ENCODE results near the gene JADE2.

Gene JADE2

DNA sequence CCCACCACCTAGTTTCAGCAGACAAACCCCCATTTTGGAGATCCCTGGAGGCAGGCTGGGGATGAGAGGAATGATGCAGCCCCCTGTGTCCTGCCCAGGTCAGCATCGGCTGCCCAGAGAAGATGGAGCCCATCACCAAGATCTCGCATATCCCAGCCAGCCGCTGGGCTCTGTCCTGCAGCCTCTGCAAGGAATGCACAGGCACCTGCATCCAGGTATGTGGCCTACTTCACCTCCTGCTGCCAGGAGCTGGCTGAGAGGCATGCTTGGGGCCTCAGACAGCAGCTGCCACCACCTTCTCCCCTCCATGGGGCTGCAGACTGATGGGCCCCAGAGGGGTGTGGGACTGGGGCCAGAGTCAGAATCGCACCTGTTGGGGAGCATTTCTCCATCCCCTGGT is 38.9 kb downstream of the JADE2 start:
- Mint-ChIP-seq H3K9me3 (no peaks in the 10 kb centered on the region), H3K27me3 (no peaks in the 10 kb centered on the region), H3K4me1 (peaks cover 37% of the 10 kb centered on the region), H3K27ac (no peak overlapping the region), H3K36me3 (peaks cover 81% of the 10 kb centered on the region), H3K4me3 (no peak overlapping the region)
- no peak for ATAC-seq

DNA sequence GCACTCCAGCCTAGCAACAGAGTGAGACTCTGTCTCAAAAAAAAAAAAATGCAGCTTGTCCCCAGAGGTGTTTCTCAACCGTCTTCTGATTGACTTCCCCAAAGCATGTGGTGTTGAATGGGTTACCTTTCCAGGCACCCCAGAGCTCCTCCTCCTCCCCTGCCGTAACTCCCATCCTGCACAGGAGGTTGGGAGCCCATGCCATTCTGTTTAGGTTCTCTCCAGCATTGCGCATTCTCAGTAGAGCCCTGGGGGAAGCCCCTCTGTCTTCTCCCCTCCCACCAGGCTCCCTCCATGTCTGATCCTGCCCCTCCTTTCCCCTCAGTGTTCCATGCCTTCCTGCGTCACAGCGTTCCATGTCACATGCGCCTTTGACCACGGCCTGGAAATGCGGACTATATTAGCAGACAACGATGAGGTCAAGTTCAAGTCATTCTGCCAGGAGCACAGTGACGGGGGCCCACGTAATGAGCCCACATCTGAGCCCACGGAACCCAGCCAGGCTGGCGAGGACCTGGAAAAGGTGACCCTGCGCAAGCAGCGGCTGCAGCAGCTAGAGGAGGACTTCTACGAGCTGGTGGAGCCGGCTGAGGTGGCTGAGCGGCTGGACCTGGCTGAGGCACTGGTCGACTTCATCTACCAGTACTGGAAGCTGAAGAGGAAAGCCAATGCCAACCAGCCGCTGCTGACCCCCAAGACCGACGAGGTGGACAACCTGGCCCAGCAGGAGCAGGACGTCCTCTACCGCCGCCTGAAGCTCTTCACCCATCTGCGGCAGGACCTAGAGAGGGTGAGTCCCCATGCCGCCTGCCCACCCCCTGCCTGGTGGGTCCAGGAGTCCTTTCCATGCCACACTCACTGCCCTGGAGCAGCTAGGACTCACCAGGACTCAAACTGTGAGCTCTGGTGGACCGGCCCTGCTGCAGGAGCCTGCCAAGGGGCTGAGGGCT is 40.6 kb downstream of the JADE2 start:
- Mint-ChIP-seq H3K4me3 (no peak overlapping the region), H3K4me1 (peaks cover 39% of the 10 kb centered on the region), H3K36me3 (peaks cover 80% of the 10 kb centered on the region), H3K27me3 (no peaks in the 10 kb centered on the region), H3K9me3 (no peaks in the 10 kb centered on the region), H3K27ac (peak overlapping the region; percentile 70)
- ATAC-seq: no peak

DNA sequence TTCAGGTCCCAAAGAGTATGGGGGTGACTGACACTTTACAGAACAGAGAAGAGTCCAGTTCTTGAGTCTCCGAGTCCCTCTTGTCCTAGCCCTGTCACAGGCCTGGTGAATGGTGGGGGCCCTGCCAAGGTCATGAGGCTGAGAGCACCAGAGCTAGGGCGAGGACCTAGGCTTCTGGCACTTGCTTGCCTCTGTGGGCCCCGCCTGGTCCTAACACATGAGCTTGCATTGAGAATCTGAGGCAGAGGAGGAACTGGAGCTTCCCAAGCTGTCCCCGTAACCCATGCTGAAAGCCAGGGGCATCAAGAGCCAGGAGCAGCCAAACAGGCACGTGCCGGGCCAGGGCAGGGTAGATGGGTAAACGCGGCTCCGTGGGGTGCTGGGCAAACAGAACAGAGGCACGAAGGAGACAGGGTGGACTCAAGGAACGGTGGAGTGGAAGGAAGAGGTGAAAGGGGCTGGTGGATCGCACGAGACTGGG is 41.3 kb downstream of the JADE2 start:
- Mint-ChIP-seq H3K27ac (peak overlapping the region; percentile 62), H3K27me3 (no peaks in the 10 kb centered on the region), H3K4me1 (peaks cover 39% of the 10 kb centered on the region), H3K9me3 (no peaks in the 10 kb centered on the region), H3K4me3 (peak overlapping the region; percentile 31), H3K36me3 (peaks cover 78% of the 10 kb centered on the region)
- ATAC-seq: no peak

DNA sequence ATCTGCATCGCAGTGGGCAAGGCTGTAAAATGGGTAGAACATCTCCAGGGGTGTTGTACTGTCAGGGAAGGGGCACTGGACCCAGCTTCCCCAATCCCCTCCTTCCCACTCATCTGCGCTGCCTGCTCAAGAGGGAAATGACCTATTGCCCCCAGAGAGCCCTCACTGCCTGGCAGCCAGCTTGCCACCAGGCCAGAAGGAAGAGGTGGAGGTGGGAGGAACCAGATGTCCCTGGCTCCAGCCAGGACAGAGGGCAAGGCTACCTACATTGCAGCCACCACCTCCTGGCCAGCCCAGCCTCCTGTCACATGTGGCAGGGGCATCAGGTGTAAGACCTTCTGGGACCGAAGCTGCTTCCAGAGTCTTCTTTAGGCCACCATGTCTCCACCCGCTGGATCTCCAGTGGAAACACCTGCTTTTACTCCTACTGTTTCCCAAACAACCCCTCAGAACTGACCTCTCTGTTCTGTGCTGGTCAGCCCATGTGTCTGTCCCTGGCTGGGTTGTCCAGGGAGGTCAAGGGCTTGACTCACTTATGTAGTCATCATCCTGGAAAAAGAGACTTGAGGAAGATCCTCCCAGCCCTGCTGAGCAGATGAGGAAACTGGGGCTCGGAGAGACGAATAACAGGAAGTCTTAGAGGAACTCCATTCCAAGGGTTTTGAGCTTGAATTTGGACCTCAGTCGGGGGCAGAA is 42.3 kb downstream of the JADE2 start:
- no peak for ATAC-seq
- Mint-ChIP-seq H3K4me1 (peaks cover 48% of the 10 kb centered on the region), H3K27ac (peak overlapping the region; percentile 62), H3K36me3 (peaks cover 78% of the 10 kb centered on the region), H3K27me3 (no peaks in the 10 kb centered on the region), H3K4me3 (no peak overlapping the region), H3K9me3 (no peaks in the 10 kb centered on the region)

DNA sequence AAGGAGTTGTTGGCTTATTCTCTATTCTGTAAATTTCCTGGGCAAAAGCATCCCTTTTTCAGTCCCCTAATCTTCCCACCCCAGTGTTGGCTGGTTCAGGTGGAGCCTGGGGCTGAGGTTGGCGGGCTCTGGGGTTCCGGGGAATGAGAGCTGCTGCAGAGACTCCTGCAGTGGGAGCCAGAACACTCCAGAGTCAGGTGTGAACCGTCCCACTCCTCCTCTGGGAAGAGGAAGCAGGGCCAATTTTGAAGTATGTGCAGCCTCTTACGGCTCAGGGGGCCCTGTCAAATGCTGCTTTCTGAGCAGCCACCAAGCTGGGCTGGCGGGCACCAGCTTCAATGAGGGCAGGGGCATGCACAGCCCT is 42.8 kb downstream of the JADE2 start:
- no peak for ATAC-seq
- Mint-ChIP-seq H3K4me1 (peaks cover 53% of the 10 kb centered on the region), H3K9me3 (no peaks in the 10 kb centered on the region), H3K27ac (peak overlapping the region; percentile 62), H3K4me3 (no peak overlapping the region), H3K36me3 (peaks cover 78% of the 10 kb centered on the region), H3K27me3 (no peaks in the 10 kb centered on the region)

DNA sequence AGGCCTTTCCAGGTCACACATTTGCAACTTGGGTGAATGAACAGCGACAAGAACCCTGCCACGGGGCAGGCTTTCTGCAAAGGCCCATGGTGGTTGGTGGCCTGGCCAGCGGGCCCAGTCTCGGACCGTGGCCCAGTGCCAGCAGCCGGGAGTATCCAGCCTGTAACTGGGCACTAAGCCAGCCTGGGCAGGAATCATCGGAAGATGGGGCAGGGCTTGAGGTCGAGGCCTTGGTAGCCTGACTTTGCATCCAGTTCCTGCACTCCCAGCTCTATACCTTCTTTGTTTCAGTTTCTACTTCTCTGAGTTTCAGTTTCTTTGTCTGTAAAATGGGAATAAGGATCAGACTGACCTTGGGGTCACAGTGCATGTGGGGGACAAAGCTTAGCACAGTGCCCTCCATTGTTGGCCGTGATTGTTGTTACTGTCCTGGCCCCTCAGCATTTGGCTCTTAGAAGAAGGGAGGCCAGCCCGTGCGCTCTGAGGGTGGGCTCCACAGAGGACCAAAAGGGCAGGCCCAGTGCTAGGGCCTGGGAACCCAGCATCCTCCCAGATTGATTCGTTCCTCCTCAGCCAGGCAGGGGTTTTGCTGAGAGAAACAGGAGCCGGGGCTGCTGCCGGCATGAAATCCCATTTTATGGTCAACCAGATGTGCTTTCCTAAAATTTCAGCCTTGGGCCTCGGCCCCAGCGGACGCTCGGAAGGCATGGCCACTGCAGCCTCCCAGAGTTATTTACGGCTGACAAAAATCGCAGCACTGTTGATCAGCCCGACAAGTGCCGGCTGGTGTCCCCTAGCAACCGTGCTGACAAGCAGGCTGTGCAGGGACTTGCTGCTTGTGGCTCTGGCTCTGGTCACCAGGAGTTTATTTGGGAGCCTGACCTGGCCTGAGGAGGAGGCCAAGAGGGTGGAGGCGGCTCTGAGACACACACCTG is 43.6 kb downstream of the JADE2 start:
- Mint-ChIP-seq H3K4me1 (peaks cover 55% of the 10 kb centered on the region), H3K36me3 (peaks cover 78% of the 10 kb centered on the region), H3K9me3 (no peaks in the 10 kb centered on the region), H3K27ac (peak overlapping the region; percentile 20), H3K27me3 (no peaks in the 10 kb centered on the region), H3K4me3 (no peak overlapping the region)
- ATAC-seq: no peak

DNA sequence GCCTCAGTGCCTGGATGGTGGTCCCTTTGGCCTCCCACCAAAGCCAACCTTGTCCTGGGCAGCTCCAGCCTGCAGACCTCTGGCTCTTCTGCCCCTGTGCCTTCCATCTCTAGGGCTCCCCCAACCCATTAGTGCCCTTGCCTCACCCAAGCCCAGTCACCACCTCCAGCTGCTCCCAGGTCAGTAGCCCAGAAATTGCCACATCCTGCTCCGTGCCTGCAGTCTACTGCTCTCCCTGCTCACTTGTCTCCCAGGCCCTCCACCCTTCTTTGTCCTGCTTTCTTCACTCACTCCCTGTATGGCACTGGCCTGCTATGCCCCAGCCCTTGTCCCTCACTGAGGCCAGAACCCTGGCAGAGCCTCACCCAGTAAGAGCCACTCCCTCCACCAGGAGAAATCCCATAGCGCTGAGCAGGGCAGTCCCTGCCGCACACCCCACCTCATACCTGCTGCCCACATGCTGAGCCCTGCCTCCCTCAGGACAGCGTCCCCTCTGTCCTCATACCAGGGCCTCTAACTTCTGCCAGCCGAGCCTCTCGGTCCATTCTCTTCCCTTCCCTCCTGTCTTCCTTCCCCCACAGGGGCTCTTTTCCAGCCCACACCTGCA is 44.4 kb downstream of the JADE2 start:
- ATAC-seq: no peak

DNA sequence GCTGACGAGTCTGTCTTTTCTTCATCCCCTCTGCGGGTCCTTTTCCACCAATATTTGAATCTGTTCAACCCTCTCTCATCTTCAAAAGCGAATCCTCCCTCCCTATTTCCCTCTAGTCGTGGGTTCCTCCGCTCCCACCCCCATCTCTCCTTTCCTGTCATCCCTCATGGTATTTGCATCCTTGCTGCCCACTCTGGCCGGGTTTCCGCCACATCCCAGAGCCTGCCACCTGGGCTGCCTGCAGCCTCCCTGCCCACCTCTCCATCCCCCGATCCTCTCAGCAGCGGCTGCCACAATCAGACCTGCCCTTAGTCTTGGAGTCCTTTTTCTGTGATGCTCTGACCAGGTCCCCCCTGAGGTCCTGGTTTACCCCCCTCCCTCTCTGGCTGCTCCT is 44.9 kb downstream of the JADE2 start:
- Mint-ChIP-seq H3K27ac (peak overlapping the region; percentile 14), H3K4me1 (peaks cover 67% of the 10 kb centered on the region), H3K36me3 (peaks cover 88% of the 10 kb centered on the region), H3K27me3 (no peaks in the 10 kb centered on the region), H3K4me3 (no peak overlapping the region), H3K9me3 (no peaks in the 10 kb centered on the region)
- no peak for ATAC-seq

More for the DNA sequence above, 44.4 kb downstream of the JADE2 start:
- H3K27ac Mint-ChIP-seq: peak overlapping the region; percentile 14
- H3K9me3 Mint-ChIP-seq: no peaks in the 10 kb centered on the region
- peaks cover 63% of the 10 kb centered on the region for H3K4me1 Mint-ChIP-seq
- H3K36me3 Mint-ChIP-seq: peaks cover 83% of the 10 kb centered on the region
- no peak overlapping the region for H3K4me3 Mint-ChIP-seq
- H3K27me3 Mint-ChIP-seq: no peaks in the 10 kb centered on the region

DNA sequence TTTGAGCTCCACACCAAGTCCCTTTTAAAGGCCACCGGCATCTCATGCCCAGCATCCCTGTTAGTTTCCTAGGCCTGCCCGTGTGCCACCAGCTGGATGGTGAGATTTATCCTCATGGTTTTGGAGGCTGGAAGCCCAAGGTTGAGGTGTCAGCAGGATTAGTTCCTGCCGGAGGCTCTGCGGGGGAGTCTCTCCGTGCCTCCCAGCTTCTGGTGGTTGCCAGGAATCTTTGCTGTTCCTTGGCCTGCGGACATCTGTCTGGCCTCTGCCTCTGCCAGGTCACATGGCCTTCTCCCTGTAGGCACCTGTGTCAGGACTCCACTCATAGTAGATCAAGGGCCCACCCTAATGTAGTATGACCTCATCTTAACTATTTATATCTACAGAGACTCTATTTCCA is 45.4 kb downstream of the JADE2 start:
- H3K27me3 Mint-ChIP-seq: no peaks in the 10 kb centered on the region
- peaks cover 87% of the 10 kb centered on the region for H3K36me3 Mint-ChIP-seq
- H3K4me3 Mint-ChIP-seq: no peak overlapping the region
- H3K27ac Mint-ChIP-seq: peak overlapping the region; percentile 14
- no peaks in the 10 kb centered on the region for H3K9me3 Mint-ChIP-seq
- ATAC-seq: no peak
- peaks cover 64% of the 10 kb centered on the region for H3K4me1 Mint-ChIP-seq

DNA sequence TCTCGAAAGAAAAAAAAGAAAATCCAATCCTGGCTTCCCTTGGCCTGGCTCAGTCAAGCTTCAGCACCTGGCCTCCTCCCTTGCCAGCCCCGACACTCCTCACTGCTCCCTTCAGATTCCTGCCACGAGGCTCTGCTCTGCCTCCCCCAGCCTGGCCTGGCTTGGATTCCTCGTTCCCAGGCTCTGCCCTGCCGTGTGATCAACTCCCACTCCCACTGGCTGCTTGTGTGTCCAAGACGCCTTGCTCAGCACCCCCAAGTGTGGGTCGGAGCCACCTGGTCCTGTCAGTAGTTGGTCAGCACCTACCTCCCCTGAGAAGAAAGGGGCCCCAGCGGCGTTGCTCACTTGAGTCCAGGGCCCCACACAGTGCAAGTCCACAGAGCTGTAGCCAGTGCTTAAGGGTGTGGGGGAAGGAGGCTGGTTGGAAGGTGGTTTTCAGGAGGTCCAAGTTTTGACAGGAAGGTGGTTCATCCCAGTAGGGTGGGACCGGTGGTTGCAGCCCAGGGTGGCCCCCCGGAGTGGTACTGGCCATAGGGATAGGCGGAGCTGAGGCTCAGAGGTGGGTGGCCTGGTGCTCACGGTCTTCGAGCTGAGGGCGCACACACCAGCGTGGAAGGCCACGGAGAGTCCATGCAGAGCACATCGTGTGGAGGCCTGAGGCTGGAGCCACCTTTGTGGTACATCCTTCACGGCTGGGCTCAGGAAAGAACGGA is 46.4 kb downstream of the JADE2 start:
- peaks cover 87% of the 10 kb centered on the region for H3K36me3 Mint-ChIP-seq
- H3K9me3 Mint-ChIP-seq: no peaks in the 10 kb centered on the region
- peak overlapping the region; percentile 46 for H3K27ac Mint-ChIP-seq
- ATAC-seq: no peak
- peaks cover 65% of the 10 kb centered on the region for H3K4me1 Mint-ChIP-seq
- no peaks in the 10 kb centered on the region for H3K27me3 Mint-ChIP-seq
- H3K4me3 Mint-ChIP-seq: no peak overlapping the region

DNA sequence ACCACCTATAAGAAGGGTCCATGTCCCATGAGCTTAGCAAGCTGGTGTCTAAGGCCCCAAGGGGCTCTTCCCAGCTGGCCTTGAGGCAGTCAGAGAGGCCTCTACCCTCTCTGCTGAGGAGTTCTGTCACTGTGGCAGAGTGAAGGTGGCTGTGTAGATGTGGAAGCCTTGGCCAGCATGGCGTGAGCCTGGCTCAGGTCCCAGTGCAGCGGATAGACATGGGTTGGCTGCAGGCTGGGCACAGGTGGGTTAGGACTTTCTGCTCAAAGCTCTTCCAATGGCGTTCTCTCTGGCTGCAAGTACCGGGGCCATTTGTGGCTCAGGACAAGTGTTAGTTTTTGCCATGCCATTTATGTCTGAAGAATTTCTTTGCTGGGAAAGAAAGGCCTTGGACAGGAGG is 47.3 kb downstream of the JADE2 start:
- Mint-ChIP-seq H3K9me3 (no peaks in the 10 kb centered on the region), H3K36me3 (peaks cover 89% of the 10 kb centered on the region), H3K4me1 (peaks cover 67% of the 10 kb centered on the region), H3K27ac (peak overlapping the region; percentile 46), H3K4me3 (no peak overlapping the region), H3K27me3 (no peaks in the 10 kb centered on the region)
- no peak for ATAC-seq

DNA sequence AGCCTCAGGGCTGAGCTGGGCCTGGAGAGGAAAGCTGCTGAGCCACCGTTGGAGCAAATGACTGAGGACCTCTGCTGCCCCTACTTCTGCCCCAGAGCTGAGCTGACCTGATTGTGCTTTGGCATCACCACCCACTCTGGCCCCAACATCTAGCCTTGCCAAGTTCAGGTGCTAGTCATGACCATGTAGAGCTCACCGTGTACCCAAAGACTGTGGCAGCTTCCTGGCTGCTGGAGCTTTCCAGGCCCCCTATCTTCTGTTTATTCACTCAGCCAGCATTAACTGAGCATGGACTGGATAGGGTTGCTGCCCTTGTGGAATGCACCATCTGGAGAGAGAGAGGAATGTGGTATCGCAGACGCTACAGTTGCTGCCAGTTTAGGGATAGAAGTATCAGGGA is 49.1 kb downstream of the JADE2 start:
- Mint-ChIP-seq H3K9me3 (no peaks in the 10 kb centered on the region), H3K36me3 (peaks cover 92% of the 10 kb centered on the region), H3K4me3 (no peak overlapping the region), H3K27ac (peak overlapping the region; percentile 28), H3K27me3 (no peaks in the 10 kb centered on the region), H3K4me1 (peaks cover 68% of the 10 kb centered on the region)
- no peak for ATAC-seq

DNA sequence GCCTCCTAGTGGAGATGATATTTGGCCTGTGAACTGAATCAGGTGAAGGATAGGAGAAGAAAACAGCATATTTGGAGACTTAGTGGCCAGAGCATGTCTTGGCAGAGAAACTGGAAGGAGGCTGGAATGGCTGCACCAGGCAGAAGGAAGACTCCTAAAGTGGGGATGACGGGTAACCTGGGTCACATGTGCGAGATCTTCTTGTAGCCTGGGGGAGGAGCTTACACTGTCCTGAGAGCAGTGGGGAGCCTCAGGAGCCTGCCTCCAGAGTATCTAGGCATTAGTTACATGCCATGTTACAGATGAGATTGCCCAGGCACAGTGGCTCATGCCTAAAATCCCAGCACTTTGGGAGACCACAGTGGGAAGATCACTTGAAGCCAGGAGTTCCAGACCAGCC is 49.8 kb downstream of the JADE2 start:
- H3K9me3 Mint-ChIP-seq: no peaks in the 10 kb centered on the region
- peaks cover 91% of the 10 kb centered on the region for H3K36me3 Mint-ChIP-seq
- no peak for ATAC-seq
- peak overlapping the region; percentile 28 for H3K27ac Mint-ChIP-seq
- no peaks in the 10 kb centered on the region for H3K27me3 Mint-ChIP-seq
- no peak overlapping the region for H3K4me3 Mint-ChIP-seq
- peaks cover 62% of the 10 kb centered on the region for H3K4me1 Mint-ChIP-seq

DNA sequence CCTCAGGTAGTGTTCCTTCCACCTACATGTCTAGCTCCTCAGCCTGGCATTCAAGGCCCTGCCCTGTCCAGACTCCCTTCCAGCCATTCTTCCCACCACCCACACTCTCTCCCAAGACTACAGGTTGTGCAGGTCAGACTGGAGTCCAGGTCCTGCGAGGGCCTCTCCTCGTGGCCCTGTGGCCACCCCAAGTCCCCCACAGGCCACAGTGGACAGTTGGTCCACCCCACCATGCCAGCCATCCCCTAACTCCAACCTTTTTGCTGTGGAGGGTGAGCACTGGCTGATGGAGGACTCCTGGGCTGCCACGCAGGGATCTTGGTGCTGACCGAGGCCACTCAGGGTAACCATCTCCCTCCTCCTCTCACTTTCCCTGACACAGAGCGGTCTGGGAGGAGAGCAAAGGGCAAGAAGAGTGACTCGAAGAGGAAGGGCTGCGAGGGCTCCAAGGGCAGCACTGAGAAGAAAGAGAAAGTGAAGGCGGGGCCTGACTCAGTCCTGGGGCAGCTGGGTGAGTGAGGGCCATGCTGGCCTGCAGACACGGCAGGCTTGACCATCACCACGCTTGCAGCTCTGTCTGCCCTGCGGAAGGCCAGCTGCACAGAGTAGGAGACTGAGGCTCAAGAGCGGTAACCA is 51.0 kb downstream of the JADE2 start:
- Mint-ChIP-seq H3K36me3 (peaks cover 81% of the 10 kb centered on the region), H3K27ac (peak overlapping the region; percentile 78), H3K4me3 (peak overlapping the region; percentile 15)

More for the DNA sequence above, 51.0 kb downstream of the JADE2 start:
- no peaks in the 10 kb centered on the region for H3K9me3 Mint-ChIP-seq
- H3K4me1 Mint-ChIP-seq: peaks cover 55% of the 10 kb centered on the region
- H3K27me3 Mint-ChIP-seq: no peaks in the 10 kb centered on the region
- peak; percentile 22 for ATAC-seq
